ENCODE data around the gene CDH23.
"Not testable (repeated sequence)": the region's sequence is repeated elsewhere in the genome, so short reads cannot be mapped to it uniquely, and the experiment has no call there.

The CDH23 gene

DNA sequence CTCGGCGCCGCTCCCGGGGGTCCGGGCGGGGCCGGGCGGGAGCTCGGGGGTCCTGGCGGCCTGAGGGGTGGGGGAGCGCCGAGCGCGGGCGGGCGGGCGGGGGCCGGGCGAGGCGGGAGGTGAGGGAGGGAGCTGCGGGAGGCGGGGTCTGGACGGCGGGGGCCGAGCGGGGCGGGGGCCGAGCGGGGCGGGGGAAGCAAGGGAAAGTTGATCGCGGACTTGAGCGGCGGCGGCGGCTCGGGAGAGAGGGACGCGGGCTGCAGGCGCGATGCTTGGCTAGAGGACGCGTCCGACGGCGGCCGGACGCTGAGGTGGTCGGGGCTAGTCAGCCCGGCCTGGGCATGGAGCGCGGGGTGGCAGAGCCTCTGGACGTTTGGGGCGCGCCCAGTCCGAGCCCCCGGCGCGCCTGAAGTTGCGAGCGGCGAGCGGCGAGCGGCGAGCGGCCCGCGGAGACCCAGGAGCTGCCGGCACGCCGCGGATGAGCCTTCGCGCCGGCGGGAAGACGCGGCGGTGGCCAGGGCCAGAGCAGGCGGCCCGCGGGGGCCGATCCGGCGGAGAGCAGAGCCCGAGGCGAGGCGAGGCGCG, at the start of gene CDH23:
TSS of gene CDH23 (plus strand) at position 210 of the 585 bp plus-strand sequence. CDS start 42,912 bp downstream, outside the sequence.
- no peak for DNase-seq (ENCODE audit: low read depth)

DNA sequence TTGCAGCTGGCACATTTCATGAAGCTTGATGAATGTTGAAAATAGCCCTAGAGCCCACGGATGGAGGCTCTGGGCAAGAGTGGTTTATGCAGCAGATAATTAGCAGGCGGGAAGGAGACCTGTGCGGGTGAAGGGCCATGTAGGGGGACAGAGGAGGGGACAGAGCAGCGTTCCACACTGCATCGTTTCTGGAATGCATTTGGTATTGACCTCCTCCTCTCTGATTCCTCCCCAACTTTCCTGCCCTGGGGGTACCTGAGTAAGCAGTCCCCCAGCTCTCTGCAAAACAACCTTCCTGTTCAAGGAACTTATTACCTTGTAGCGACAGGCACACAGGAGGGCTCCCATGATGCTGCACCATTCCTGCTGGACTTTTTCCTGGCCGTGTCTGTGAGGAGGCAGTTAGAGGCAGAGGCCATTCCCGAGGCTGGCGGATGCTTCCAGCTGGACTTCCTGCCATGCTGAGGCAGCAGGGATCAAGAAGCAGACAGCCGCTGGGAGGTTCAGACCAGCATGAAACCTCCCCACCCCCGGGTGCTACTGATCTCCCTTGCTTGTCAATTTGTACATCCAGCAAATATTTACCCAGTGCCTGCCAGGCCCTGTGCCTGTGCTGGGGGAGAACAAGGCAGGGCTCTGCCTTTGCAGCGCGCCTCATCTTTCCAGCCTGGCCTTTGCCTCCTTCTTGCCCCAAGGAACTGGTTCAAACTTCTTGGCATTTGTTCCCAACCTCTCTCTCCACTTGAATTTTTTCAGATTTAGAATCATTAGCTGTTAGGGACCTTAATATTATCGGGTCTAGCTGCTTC, 48.9 kb upstream of the CDH23 start:
- no peak for DNase-seq (ENCODE audit: low read depth)

DNA sequence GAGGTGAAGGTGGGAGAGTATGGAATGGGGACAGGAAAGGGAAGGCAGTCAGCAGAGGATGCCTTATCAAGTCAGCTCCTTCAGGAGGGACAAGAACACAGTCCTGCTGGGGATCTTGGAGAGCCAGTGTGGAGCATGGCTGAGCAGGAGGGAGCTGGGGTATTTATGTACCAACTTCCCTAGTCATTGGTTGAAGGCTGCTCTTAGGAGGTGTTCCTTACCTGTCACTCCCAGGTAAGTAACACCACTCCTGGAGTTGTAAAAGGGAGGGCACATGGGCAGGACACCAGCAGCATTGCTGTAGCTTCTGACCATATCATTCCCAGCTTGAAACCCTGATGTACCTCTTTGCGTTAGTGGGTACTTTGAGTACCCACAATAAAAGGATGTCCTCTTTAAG, 47.9 kb upstream of the CDH23 start:
- DNase-seq (ENCODE audit: low read depth), result no peak

DNA sequence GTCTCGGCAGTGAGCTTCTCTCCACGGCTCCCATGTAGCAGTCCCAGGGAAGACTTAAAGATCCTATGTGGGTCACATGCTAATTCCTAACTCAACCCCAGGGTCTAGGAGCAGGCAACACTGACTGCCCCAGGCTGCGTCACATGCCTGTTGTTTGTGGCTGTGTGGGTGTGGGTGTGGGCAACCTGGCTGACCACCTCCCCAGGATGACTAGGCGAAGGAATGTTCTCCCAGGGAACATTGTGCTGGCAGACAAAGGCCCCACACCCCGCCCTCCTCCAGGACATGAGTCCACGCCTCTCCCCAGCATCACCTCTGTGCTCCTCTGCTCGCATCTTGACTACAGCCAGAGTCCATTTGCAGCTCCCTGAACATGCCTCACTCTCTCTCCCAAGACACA, 47.3 kb upstream of the CDH23 start:
- DNase-seq (ENCODE audit: low read depth), result no peak

DNA sequence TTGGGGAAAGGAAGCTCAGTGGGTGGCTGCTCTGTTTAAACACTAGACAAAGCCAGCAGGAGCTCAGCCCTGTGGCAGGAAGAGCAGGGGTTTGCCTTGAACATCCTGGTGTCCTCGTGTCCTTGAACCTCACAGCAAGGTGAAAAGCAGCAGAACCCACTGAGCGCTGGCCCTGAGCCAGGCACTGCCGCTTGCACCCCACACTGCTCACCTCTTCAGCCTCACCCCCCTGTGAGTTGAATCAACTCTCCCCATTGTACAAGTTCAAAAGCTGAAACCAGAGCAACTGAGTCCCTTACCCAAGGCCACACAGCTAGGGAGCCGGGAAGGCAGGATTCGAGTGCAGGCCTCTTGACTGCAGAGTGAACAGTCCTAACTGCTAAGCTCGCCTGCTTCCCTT, 45.6 kb upstream of the CDH23 start:
- DNase-seq (ENCODE audit: low read depth), result no peak

DNA sequence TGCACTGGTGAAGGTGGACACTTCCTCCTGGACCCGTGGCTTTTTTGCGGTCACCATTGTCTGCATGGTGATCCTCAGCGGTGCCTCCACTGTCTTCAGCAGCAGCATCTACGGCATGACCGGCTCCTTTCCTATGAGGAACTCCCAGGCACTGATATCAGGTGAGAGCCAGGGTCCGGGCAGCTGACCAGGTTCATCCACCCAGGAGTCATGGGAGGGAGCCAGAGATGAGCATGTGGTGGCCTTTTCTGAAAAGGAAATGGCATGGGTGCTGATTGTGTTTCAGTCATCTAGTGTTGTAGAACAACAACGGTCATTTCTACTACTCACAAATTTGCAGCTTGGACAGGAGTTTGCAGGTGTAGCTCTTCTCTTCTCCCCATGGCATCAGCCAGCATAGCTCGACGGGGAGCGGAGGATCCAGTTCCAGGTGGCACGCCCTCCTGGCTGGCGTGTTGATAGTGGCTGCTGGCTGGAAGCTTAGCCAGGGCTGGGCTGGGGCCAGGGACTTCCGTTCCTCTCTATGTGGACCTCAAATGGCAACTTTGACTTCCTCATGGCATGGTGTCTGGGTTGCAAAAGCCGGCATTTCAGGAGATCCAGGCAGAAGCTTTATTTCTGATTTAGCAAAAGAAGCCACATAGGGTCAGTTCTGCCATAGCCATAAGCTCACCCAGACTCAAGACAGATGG, 44.9 kb upstream of the CDH23 start:
- no peak for DNase-seq (ENCODE audit: low read depth)

DNA sequence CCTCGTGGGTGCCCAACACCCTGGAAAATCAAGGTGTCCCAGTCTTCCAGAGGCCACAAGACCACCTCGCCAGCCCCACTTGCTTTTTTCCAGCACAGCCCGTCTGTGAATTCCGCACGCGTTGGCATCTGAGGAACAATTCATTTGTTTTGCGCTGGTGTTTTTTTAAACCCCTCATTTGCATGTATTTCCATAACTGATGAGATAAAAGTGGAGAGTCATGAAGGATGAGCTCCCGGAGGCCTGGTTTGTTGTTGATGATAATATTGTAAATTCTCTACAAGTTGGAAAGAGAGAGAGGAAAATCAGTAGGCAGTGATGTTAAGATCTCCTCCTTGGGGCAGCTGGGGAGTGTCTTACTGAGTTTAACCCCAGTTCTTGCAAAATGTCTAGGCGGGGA, 43.1 kb upstream of the CDH23 start:
- no peak for DNase-seq (ENCODE audit: low read depth)

DNA sequence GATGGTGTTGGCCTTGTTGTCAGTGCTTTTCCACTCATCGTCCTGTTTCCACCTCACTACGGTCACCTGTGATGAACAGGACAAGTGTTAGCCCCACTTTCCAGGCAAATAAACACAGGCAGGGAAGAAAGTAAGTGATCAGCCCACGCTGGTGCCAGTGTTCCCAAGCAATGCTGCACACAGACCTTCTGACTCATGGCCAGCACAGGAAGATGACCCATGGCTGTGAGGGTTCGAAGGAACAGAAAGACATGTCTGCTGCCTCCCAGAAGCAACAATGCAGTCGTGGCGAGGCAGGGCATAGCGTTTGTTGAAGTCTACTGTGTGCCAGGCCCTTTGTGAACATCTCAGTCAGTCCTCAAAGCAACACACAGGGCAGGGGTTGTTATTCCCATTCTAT, 41.9 kb upstream of the CDH23 start:
- DNase-seq (ENCODE audit: low read depth), result no peak

DNA sequence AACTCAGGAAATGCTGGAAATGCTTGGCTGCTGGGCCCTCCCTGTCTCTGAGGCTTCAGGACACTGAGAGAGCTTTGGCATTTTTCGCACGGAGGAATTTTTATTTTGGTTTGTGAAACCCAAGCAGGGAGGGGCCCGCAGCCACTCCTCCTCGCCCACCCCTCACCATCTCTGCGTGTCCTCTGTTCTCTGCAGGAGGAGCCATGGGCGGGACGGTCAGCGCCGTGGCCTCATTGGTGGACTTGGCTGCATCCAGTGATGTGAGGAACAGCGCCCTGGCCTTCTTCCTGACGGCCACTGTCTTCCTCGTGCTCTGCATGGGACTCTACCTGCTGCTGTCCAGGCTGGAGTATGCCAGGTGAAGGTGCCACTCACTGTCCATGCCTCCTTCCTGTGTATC, 40.8 kb upstream of the CDH23 start:
- DNase-seq (ENCODE audit: low read depth), result no peak

DNA sequence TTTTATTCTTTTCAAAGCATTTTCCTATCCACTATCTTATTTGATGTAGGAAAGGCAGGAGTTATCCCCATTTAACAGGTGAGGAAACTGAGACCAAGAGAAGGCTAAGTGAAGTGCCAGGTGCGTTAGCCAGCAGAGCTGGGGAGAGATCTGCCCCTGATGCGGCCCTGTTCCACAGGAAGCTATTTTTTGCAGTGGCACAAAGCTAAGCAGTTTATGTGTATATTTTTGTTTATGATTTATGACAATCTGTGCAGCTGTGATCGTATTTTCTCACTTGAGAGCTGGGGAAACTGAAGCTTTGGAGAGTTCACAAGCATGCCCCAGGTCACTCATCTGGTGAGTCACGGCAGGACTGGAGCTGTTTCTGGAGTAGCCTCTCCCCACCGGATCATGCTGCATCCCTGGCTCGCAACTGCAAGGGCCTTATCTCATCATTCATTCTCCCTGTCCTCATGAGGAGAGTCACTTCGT, 38.9 kb upstream of the CDH23 start:
- no peak for DNase-seq (ENCODE audit: low read depth)

DNA sequence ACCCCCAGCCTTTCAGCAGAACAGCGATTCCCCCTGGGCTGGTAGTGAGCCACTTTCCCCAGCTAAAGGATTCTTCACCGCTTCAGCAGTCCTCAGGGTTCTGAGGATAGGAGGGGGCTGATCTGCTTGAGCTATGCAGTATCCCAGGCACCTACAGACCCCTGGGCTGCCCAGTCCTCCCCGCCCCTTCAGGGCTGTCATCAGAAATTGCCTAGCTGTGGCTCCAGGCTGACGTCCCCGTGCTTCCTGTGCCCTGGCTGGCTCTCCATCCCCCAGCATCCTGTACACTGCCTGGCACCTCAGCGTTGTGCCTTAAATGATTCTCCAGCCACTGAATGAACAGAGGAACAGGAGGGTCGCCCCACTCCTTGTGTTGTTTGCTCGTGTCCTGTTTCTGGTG, 38.4 kb upstream of the CDH23 start:
- no peak for DNase-seq (ENCODE audit: low read depth)

DNA sequence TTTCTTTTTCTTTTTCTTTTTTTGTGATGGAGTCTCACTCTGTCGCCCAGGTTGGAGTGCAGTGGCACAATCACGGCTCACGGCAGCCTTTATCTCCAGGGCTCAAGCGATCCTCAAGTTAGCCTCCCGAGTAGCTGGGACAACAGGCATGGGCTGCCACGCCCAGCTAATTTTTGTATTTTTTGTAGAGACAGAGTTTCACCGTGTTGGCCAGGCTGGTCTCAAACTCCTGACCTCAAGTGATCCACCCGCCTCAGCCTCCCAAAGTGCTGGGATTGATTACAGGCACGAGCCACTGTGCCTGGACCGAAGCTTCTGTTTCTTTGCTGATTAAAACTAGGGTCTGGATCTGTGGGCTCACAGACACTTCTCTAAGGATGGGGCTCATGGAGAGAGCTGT, 37.8 kb upstream of the CDH23 start:
- DNase-seq (ENCODE audit: low read depth), result not testable (repeated sequence)

DNA sequence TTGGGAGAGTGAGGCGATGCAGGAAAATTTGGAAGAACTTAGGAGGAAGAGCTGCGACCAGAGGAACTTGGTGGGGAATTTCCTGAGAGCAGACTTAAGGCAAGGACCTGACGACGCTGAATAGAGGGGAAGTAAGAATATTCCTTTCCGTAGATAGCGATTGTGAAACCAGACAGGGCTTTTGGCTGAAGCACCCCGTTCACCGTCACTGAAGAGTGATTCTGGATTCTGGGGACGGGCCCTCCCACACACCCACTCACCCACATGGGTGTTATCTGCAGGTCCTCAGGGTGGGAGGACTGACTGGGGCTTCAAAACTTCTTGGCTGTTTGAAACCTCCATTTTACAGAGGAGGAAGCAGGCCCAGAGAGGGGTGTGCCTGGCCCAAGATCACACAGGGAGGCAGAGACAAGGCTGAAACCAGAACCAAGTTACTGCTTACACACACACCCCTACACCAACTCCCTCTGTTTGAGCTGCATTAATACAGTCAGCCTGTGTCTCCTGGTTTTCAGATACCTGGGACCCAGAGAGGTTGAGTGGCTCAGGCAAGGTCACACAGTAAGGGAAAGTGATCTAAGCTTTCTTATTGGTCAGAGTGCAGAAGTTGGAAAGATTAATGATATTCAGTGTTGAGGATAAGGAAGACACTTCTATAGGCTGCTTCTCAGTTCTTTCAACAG, 37.2 kb upstream of the CDH23 start:
- no peak for DNase-seq (ENCODE audit: low read depth)

DNA sequence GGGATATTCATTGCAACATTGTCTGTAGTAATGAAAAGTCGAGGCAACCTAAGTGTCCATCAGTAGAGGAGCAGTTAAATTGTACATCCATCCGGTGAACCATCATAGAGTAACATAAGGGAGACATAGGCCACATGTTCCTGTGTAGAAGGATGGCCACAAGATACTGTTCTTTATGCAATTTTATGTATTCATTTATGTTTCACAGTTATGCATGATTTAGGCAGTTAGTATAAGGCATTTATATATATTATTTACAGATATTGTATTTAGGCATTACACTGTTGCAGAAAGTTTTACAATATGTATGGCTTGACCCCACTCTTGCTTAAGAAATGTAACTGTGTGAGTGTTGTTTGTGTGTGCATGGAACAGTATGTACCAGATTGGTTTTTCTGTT, 36.0 kb upstream of the CDH23 start:
- no peak for DNase-seq (ENCODE audit: low read depth)

DNA sequence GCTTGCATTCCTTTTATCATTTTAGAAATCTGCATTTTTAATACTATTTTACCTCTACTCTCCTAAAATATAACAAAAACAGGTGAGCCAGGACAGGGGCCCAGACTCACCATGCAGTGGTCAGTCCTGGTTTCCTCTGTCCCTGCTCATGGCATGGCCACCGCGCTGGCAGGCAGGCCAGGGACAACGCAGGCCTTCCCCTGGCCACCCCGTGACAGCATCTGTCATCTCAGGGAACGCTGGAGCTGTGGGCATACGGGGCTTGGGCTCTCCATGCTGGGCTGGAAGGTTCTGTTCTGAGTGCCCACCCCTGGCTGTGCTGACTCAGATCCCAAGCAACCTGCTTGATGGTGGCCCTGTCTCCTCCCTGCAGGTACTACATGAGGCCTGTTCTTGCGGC, 35.1 kb upstream of the CDH23 start:
- no peak for DNase-seq (ENCODE audit: low read depth)

DNA sequence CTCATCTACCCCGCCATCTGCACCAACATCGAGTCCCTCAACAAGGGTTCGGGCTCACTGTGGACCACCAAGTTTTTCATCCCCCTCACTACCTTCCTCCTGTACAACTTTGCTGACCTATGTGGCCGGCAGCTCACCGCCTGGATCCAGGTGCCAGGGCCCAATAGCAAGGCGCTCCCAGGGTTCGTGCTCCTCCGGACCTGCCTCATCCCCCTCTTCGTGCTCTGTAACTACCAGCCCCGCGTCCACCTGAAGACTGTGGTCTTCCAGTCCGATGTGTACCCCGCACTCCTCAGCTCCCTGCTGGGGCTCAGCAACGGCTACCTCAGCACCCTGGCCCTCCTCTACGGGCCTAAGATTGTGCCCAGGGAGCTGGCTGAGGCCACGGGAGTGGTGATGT, 34.6 kb upstream of the CDH23 start:
- no peak for DNase-seq (ENCODE audit: low read depth)

DNA sequence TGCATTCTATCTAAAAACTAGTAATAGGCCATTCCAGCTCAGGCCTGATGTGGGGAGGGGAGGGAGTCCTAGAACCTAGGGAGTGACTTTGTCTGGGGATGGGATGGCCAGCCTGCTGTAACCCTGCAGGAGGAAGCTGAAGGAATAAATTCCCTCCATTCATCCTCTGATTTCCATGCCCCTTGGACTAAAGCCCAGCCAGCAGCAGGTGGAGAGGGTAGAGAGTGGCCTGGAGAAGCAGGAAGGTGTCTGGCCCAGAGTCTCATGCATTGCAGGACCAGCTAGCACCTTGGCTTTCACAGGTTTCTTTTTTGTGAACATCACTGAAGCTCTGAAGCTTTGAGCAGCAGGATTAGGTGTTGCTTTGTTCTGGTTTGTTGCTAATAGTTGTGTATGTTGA, 32.8 kb upstream of the CDH23 start:
- no peak for DNase-seq (ENCODE audit: low read depth)

DNA sequence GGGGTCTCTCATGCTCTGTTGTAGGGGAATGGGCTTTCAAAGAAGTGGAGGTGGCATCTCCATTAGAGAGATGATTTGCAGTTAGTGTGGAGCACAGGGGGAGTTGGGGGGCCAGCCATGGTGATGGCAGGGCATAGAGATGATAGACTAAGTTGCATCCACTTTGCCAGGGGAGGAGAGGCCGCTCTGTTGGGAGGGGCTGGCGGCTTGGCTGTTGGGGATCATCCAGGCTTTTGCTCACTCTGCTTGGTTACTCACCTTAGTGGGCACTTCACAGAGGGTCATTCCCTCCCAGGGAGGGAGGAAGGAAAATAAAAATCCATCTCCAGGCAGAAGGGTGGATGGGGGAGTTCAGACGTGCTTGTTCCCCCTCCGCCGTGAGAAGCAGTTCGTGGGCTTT, 31.4 kb upstream of the CDH23 start:
- no peak for DNase-seq (ENCODE audit: low read depth)

DNA sequence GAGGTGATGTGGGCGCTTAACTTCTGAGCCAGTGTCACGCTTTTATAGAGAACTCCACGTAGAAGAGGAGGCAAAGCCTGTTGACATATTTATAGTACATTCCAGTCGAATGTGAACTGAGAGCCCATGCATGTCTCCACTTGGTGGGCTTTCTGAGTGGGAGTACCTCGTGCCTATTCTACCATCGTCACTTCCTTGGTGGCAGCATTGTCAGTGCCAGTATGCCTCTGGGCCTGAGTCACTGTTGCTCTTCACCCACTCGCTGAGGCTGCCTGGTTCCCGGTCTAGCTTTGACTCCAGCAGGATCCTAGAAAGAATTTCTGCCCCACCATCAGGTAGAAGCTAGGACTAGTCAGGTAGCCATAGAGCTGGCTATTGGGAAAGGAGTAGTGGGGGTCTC, 30.0 kb upstream of the CDH23 start:
- no peak for DNase-seq (ENCODE audit: low read depth)

DNA sequence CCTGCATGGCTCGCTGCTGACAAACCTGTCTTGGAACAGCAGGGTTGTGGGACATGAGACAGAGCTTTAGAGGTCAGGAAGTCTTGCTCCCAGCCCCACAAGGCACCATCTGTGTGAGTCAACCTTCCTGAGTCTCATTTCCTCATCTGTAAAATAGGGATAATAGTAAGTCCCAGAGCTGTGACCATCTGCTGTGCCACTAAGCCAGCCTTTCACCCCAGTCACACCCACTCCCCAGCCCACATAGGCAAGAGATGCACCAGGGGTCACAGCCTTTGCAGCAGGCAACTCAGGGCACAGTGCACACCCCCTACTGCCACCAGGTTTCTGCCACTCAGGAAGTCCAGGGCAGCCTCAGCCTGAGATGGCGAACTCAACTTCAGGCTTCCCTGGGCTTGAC, 29.4 kb upstream of the CDH23 start:
- no peak for DNase-seq (ENCODE audit: low read depth)

DNA sequence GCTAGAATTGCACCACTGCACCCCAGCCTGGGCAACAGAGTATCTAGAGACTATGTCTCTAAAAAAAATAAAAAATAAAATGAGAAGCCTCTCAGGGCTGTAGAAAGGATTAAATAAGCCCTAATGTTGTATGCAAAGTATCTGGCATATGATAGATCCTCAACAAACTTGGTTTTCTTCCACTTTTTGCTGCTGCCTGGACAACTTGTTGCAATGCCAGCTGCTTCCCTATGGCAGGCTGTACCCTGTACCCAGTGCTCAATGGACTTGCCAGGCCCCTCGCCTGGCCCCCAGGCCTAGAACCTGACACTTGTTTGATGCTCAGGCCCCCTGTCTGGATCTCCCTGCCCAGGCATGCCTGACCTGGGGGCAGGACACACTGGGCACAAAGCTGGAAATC, 28.5 kb upstream of the CDH23 start:
- no peak for DNase-seq (ENCODE audit: low read depth)

DNA sequence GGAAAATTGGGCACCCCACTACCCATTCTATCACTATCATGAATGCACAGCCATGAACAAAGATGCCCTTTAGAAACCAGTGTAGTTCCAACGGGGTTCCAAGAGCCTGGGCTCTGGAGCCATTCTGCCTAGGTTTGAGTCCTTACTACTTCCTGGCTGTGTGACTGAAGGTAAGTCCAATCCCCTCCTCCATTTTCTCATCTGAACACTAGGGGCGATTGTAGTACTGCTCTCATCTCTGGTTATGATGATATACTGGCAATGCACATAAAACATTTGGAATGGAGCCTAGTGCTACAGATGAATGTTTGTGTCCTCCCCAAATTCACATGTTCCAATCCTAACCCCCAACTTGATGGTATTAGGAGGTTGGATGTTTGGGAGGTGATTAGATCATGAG, 28.1 kb upstream of the CDH23 start:
- DNase-seq (ENCODE audit: low read depth), result no peak

DNA sequence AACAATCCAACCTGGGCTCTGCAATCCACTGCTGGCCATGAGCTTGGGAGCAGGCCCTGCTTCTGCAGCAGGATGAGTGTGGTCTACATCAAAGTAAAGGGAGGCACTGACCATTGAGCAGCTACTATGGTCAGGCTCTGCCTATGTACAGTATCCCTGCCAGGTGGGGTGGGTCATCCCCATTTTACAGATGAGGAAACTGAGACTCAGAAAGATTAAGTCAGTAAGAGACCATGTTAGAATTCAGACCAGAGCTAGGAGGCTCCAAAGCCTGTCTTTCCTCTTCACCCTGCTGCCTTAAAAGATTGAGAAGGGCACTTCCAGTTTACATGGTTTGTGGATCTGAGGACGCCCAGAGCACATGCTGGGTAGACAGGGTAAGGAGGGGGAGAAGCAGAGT, 27.1 kb upstream of the CDH23 start:
- no peak for DNase-seq (ENCODE audit: low read depth)
